HG03066 (cell line): ENCODE measurements around the gene MRPS34.
"Not testable (repeated sequence)": the region's sequence is repeated elsewhere in the genome, so short reads cannot be mapped to it uniquely, and the experiment has no call there.

Experiments
- ATAC-seq: cut with Tn5 transposase; IDR thresholded peaks from one replicate; pipeline ENCODE4 v1.9.1; 2021; ENCODE audit warnings: low read depth; ENCODE audit not compliant: unreplicated experiment

Gene MRPS34

GRCh38 chr16:1757714-1758461 lies 15.0 kb downstream of the MRPS34 start:
- ATAC-seq, result no peak

GRCh38 chr16:1754204-1754603 lies 18.7 kb downstream of the MRPS34 start:
- no peak for ATAC-seq

- ATAC-seq, result no peak
These were observed 20.1 kb downstream of the MRPS34 start for GRCh38 chr16:1752853-1753252.

GRCh38 chr16:1751946-1752345 lies 21.0 kb downstream of the MRPS34 start:
- ATAC-seq, result no peak

- ATAC-seq, result no peak
These were observed 23.5 kb downstream of the MRPS34 start for GRCh38 chr16:1749152-1750117.

- no peak for ATAC-seq
These were observed 25.0 kb downstream of the MRPS34 start for GRCh38 chr16:1747934-1748333.

- ATAC-seq, result no peak
These were observed 26.2 kb downstream of the MRPS34 start for GRCh38 chr16:1746693-1747195.

- no peak for ATAC-seq
These were observed 26.8 kb downstream of the MRPS34 start for GRCh38 chr16:1745900-1746692.

- ATAC-seq, result no peak
These were observed 27.6 kb downstream of the MRPS34 start for GRCh38 chr16:1745181-1745899.

- no peak for ATAC-seq
These were observed 28.5 kb downstream of the MRPS34 start for GRCh38 chr16:1744338-1744840.

- no peak for ATAC-seq
These were observed 29.3 kb downstream of the MRPS34 start for GRCh38 chr16:1743376-1744337.

- no peak for ATAC-seq
These were observed 31.3 kb downstream of the MRPS34 start for GRCh38 chr16:1741553-1742165.

GRCh38 chr16:1740781-1741490 lies 32.0 kb downstream of the MRPS34 start:
- no peak for ATAC-seq

GRCh38 chr16:1740234-1740633 lies 32.7 kb downstream of the MRPS34 start:
- ATAC-seq, result no peak

GRCh38 chr16:1734816-1735215 lies 38.1 kb downstream of the MRPS34 start:
- no peak for ATAC-seq

GRCh38 chr16:1734123-1734522 lies 38.8 kb downstream of the MRPS34 start:
- no peak for ATAC-seq

- ATAC-seq, result not testable (repeated sequence)
These were observed 40.4 kb downstream of the MRPS34 start for GRCh38 chr16:1732551-1732987.
